Keratinocyte (primary cell): ENCODE results near the gene MRPL44.

Source experiments
- EZH2 ChIP-seq: IDR thresholded peaks from one replicate; pipeline ENCODE4 v1.6.1; 2012; ENCODE audit warnings: inconsistent platforms, mild to moderate bottlenecking, low read length, moderate library complexity
- TF ChIP-seq, protein P1 (sequence below), 3 experiments: IDR thresholded peaks in 1 of 3; conservative IDR thresholded peaks in 1 of 3; optimal IDR thresholded peaks in 1 of 3; 2 replicates in 2 of 3; 3 replicates in 1 of 3; pipeline versions ENCODE3 to v1.5.1; 2011; ENCODE audit warnings: low read length in 3 of 3, mild to moderate bottlenecking in 3 of 3, moderate library complexity in 2 of 3, control low read depth in 1 of 3, inconsistent platforms in 1 of 3; ENCODE audit not compliant: insufficient read depth in 2 of 3; ENCODE audit errors: extremely low read depth in 1 of 3

DNA sequence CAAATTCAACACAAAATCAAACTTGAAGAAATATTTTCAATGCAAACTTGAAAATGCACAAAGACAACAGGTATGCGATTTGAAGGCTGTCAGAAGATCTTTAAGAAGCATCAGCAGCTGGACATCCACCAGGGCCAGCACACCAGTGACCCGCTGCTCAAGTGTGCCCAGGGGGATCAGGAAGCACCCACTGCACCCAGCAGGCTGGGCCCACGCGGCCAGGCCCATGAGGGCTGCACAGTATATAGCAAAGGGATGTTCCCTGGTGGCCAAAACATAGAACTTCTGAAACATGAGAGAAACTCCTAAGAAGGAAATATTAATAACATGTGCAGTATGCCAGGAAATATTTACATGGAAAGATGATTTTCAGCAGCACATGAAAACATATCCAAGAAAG is 37.2 kb upstream of the MRPL44 start:
- TF ChIP-seq, protein P1, sequence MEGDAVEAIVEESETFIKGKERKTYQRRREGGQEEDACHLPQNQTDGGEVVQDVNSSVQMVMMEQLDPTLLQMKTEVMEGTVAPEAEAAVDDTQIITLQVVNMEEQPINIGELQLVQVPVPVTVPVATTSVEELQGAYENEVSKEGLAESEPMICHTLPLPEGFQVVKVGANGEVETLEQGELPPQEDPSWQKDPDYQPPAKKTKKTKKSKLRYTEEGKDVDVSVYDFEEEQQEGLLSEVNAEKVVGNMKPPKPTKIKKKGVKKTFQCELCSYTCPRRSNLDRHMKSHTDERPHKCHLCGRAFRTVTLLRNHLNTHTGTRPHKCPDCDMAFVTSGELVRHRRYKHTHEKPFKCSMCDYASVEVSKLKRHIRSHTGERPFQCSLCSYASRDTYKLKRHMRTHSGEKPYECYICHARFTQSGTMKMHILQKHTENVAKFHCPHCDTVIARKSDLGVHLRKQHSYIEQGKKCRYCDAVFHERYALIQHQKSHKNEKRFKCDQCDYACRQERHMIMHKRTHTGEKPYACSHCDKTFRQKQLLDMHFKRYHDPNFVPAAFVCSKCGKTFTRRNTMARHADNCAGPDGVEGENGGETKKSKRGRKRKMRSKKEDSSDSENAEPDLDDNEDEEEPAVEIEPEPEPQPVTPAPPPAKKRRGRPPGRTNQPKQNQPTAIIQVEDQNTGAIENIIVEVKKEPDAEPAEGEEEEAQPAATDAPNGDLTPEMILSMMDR (optimal IDR thresholded peaks at IDR 0.05 in 1 of 3, IDR thresholded peaks at IDR 0.05 in 1 of 3, conservative IDR thresholded peaks at IDR 0.05 in 1 of 3; ENCODE audit: extremely low read depth in 1 of 3, insufficient read depth in 2 of 3, low read length in 3 of 3) = no peak
- no peak for TF ChIP-seq EZH2
